Endothelial cell of umbilical vein (primary cell): Measurements from ENCODE around the gene PARK7. TPM values are rescaled to one million over a fixed set of nuclear protein-coding genes. Genes with fewer than 3 reads are reported as not detected.

ENCODE experiments used
- BruUV-seq: library from RNA; stranded (reverse); fragments of 400-500 nt; replicated peaks from 2 replicates; lab custom pipeline; 2021; lab: Mats Ljungman, UMichigan
- CTCF ChIA-PET: fragments of 300-600, 350-600 bp; sonication (Branson Sonifier 250); formaldehyde crosslinking; loops from one replicate; lab custom pipeline; 2021; ENCODE audit warnings: antibody characterized with exemption, inconsistent platforms; lab: Charles Lee
- POLR2A ChIA-PET: fragments of 300-600, 350-600 bp; sonication (Branson Sonifier 250); formaldehyde crosslinking; loops from one replicate; lab custom pipeline; 2021; ENCODE audit warnings: antibody characterized with exemption, inconsistent platforms; lab: Charles Lee
- DNase-seq: peaks from one replicate; pipeline ENCODE4 v3.0.0-alpha.2; 2011; ENCODE audit warnings: low read depth, low spot score
- FAIRE-seq: peaks from 2 replicates; lab custom pipeline; 2011; peaks lifted over from hg19 to GRCh38; lab: Jason Lieb, UNC
- H2AFZ ChIP-seq: 2 replicates; pipeline ENCODE4 v1.6.0; 2012; ENCODE audit warnings: low read depth, low read length, control low read depth, inconsistent platforms
- H3K27ac ChIP-seq: 2 replicates; pipeline ENCODE4 v1.5.1; 2011; ENCODE audit warnings: low read depth, mild to moderate bottlenecking, control low read depth, low read length, moderate library complexity; ENCODE audit not compliant: insufficient read depth
- H3K27me3 ChIP-seq, 2 experiments: 2 replicates each; pipeline versions ENCODE4 v1.6.0 to v1.6.1; 2011; ENCODE audit warnings: low read length in 2 of 2, mixed read lengths in 1 of 2; ENCODE audit not compliant: control insufficient read depth in 2 of 2, insufficient read depth in 2 of 2
- H3K36me3 ChIP-seq, 2 experiments: 2 replicates in 1 of 2; 3 replicates in 1 of 2; pipeline ENCODE4 v1.5.1; 2011; ENCODE audit warnings: low read length in 2 of 2, mild to moderate bottlenecking in 1 of 2, moderate library complexity in 1 of 2; ENCODE audit not compliant: control insufficient read depth in 2 of 2, insufficient read depth in 2 of 2; ENCODE audit errors: extremely low read depth in 1 of 2
- H3K4me1 ChIP-seq: 3 replicates; pipeline ENCODE4 v1.5.1; 2011; ENCODE audit warnings: mild to moderate bottlenecking, low read length; ENCODE audit not compliant: control insufficient read depth, insufficient read depth; ENCODE audit errors: extremely low read depth
- H3K4me2 ChIP-seq: 2 replicates; pipeline ENCODE4 v1.6.1; 2011; ENCODE audit warnings: low read length, control low read depth, mixed read lengths; ENCODE audit not compliant: insufficient read depth
- H3K4me3 ChIP-seq, 3 experiments: fragments of 200-600 bp in 1 of 3; sonication (generic), shearing (Covaris generic) in 1 of 3; replicated peaks in 1 of 3; 2 replicates each; pipeline ENCODE4 v1.5.1; 2011 to 2016; ENCODE audit warnings: control low read depth in 3 of 3, low read length in 3 of 3, mild to moderate bottlenecking in 2 of 3, inconsistent platforms in 1 of 3, low read depth in 1 of 3, moderate library complexity in 1 of 3; ENCODE audit not compliant: insufficient read depth in 1 of 3
- H3K79me2 ChIP-seq: 2 replicates; pipeline ENCODE4 v1.6.0; 2012; ENCODE audit warnings: low read length, inconsistent platforms; ENCODE audit not compliant: control insufficient read depth, insufficient read depth
- H3K9ac ChIP-seq: replicated peaks from 2 replicates; pipeline ENCODE3; 2011; ENCODE audit warnings: low read length, control low read depth; ENCODE audit not compliant: insufficient read depth; ENCODE audit errors: extremely low read depth
- H3K9me1 ChIP-seq: replicated peaks from 3 replicates; pipeline ENCODE4 v1.6.0; 2011; ENCODE audit warnings: mild to moderate bottlenecking, low read length; ENCODE audit not compliant: control insufficient read depth, insufficient read depth; ENCODE audit errors: extremely low read depth
- H3K9me3 ChIP-seq: replicated peaks from 2 replicates; pipeline ENCODE4 v1.5.1; 2012; ENCODE audit warnings: low read length, inconsistent platforms; ENCODE audit not compliant: control insufficient read depth, insufficient read depth
- H4K20me1 ChIP-seq: replicated peaks from 2 replicates; pipeline ENCODE3; 2011; ENCODE audit warnings: mild to moderate bottlenecking, low read length; ENCODE audit not compliant: control insufficient read depth, insufficient read depth; ENCODE audit errors: extremely low read depth
- FOS ChIP-seq: IDR thresholded peaks from 2 replicates; pipeline ENCODE4 v1.6.1; 2011; ENCODE audit warnings: mild to moderate bottlenecking, low read length, moderate library complexity, borderline replicate concordance; ENCODE audit not compliant: insufficient read depth
- MYC ChIP-seq: IDR thresholded peaks from one replicate; pipeline ENCODE4 v1.6.1; 2011; ENCODE audit warnings: mild to moderate bottlenecking, low read depth, low read length
- dilution Hi-C: fragments of 300-500 bp; cut with MboI; formaldehyde crosslinking; loops from one replicate; pipeline ENCODE4 v1.15.0; 2019; ENCODE audit warnings: low sequenced_read_pairs; ENCODE audit not compliant: extremely low pct_ligation_motif_present
- intact Hi-C: fragments of 100-400 bp; cut with micrococcal nuclease; formaldehyde crosslinking; loops from one replicate; pipeline ENCODE4 v1.10.0; 2022
- polyA plus RNA-seq, 4 experiments: library from polyadenylated mRNA; depleted of rRNA in 3 of 4; stranded (reverse) in 3 of 4; unstranded in 1 of 4; fragments of >200 nt; gene quantifications; 2 replicates each; pipeline versions ENCODE4 v1.2.1 to v1.2.3, GENCODE V29; 2011 to 2012; ENCODE audit warnings: missing spikeins in 1 of 4
- total RNA-seq: library from RNA; stranded (reverse); gene quantifications from 2 replicates; pipeline ENCODE4 v1.2.3, GENCODE V29; 2021
- TF ChIP-seq, protein P1 (sequence below): IDR thresholded peaks from 2 replicates; pipeline ENCODE4 v1.6.1; 2011; ENCODE audit not compliant: insufficient read depth, insufficient read length
- TF ChIP-seq, protein P2 (sequence below), 2 donors: IDR thresholded peaks; 1 replicate in 1 of 2; 2 replicates in 1 of 2; pipeline ENCODE4 v1.5.1; 2011; ENCODE audit warnings: low read length in 2 of 2, mild to moderate bottlenecking in 2 of 2, moderate library complexity in 2 of 2, control low read depth in 1 of 2, inconsistent platforms in 1 of 2, low read depth in 1 of 2; ENCODE audit not compliant: insufficient read depth in 1 of 2; ENCODE audit errors: extremely low read depth in 1 of 2

PARK7 gene
- total and polyA plus RNA-seq, 2 donors (not counting 3 experiments of a cell fraction or from before 2014, with no cell fraction given), result 203 to 294 TPM

DNA sequence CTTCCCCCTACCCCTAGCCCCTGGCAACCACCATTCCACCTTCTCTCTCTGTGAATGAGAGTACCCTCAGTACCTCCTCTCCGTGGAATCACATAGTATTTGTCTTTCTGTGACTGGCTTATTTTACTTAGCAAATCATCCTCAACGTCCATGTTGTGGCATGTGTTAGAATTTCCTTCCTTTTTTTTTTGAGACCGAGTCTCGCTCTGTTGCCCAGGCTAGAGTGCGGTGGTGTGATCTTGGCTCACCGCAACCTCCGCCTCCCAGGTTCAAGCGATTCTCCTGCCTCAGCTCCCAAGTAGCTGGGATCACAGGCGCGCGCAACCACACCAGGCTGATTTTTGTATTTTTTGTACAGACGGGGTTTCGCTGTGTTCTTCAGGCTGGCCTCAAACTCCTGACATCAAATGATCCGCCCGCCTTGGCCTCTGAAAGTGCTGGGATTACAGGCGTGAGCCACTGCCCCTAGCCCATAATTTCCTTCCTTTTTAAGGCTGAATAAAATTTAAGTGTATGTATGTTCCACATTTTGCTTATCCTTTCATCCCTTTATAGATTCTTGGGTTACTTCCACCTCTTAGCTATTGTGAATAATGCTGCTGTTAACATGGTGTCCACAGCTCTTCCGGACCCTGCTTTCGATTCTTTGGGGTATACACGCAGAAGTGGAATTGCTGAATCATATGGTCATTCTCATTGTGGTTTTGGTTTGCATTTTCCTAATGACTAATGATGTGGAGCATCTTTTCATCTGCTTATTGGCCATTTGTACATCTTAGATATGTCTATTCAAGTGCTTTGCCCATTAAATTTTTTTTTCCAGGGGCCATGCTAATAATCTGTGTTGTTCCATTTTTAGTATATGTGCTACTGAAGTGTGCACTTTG lies 32.3 kb downstream of the PARK7 start:
- no peaks in the 10 kb centered on the region for H3K79me2 ChIP-seq
- intact Hi-C loops, result no loop called here
- no peak overlapping the region for H3K4me3 ChIP-seq
- no peaks in the 10 kb centered on the region for H3K36me3 ChIP-seq
- dilution Hi-C loops, result no loop called here
- no peak overlapping the region for H2AFZ ChIP-seq
- no peaks in the 10 kb centered on the region for H4K20me1 ChIP-seq
- POLR2A ChIA-PET, result no interaction called here
- no TSS peak for BruUV-seq
- TF ChIP-seq, protein P1, sequence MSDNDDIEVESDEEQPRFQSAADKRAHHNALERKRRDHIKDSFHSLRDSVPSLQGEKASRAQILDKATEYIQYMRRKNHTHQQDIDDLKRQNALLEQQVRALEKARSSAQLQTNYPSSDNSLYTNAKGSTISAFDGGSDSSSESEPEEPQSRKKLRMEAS, result no peak
- TF ChIP-seq, protein P2, sequence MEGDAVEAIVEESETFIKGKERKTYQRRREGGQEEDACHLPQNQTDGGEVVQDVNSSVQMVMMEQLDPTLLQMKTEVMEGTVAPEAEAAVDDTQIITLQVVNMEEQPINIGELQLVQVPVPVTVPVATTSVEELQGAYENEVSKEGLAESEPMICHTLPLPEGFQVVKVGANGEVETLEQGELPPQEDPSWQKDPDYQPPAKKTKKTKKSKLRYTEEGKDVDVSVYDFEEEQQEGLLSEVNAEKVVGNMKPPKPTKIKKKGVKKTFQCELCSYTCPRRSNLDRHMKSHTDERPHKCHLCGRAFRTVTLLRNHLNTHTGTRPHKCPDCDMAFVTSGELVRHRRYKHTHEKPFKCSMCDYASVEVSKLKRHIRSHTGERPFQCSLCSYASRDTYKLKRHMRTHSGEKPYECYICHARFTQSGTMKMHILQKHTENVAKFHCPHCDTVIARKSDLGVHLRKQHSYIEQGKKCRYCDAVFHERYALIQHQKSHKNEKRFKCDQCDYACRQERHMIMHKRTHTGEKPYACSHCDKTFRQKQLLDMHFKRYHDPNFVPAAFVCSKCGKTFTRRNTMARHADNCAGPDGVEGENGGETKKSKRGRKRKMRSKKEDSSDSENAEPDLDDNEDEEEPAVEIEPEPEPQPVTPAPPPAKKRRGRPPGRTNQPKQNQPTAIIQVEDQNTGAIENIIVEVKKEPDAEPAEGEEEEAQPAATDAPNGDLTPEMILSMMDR (IDR thresholded peaks at IDR 0.05; ENCODE audit: extremely low read depth in 1 of 2, insufficient read depth in 1 of 2, low read depth in 1 of 2, low read length in 2 of 2), result no peak
- FAIRE-seq, result no peak
- H3K27me3 ChIP-seq, result no peaks in the 10 kb centered on the region
- no peak for DNase-seq
- H3K4me2 ChIP-seq, result no peak overlapping the region
- no peaks in the 10 kb centered on the region for H3K9me3 ChIP-seq
- no peak overlapping the region for H3K27ac ChIP-seq
- no peak overlapping the region for H3K9ac ChIP-seq
- H3K4me1 ChIP-seq, result no peaks in the 10 kb centered on the region
- CTCF ChIA-PET, result interaction anchor here (0.6 to 1.0 kb wide), 2 partner anchors 355 to 1632 kb away, joined by 3 read pairs; no protein-coding TSS in a partner anchor
- H3K9me1 ChIP-seq, result no peaks in the 10 kb centered on the region

DNA sequence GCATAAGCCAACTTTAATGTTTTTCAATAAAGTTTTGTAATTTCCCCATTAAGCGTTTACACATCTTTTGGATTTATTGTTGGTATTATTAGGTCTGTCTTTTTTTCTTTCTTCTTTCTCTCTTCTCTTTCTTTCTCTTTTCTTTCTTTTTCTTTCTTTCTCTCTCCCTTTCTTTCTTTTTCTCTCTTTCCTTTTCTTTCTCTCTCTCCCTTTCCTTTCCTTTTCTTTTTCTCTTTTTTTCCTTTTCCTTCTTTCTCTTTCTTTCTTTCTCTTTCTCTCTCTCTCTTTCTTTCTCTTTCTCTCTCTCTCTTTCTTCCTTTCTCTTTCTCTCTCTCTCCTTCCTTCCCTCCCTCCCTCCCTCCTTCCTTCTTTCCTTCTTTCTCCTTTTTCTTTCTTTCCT lies 33.3 kb downstream of the PARK7 start:
- no peaks in the 10 kb centered on the region for H3K9me1 ChIP-seq
- no peak overlapping the region for H2AFZ ChIP-seq
- H3K4me2 ChIP-seq, result no peak overlapping the region
- ChIA-PET POLR2A (no interaction called here), CTCF (no interaction called here)
- no peaks in the 10 kb centered on the region for H4K20me1 ChIP-seq
- intact Hi-C loops (no loop called here), dilution Hi-C loops (no loop called here)
- BruUV-seq, result no TSS peak
- FAIRE-seq (no peak), DNase-seq (no peak)
- H3K4me1 ChIP-seq, result no peaks in the 10 kb centered on the region
- no peak overlapping the region for H3K4me3 ChIP-seq
- no peak overlapping the region for H3K9ac ChIP-seq
- H3K9me3 ChIP-seq, result no peaks in the 10 kb centered on the region
- no peaks in the 10 kb centered on the region for H3K79me2 ChIP-seq
- H3K36me3 ChIP-seq, result no peaks in the 10 kb centered on the region
- TF ChIP-seq FOS (no peak), MYC (no peak)
- TF ChIP-seq, protein P1, result no peak
- H3K27me3 ChIP-seq, result no peaks in the 10 kb centered on the region
- H3K27ac ChIP-seq, result no peak overlapping the region
